Measurements from ENCODE around the gene PTGS1. TPM values are rescaled to one million over a fixed set of nuclear protein-coding genes. Genes with fewer than 3 reads are reported as not detected.

PTGS1 gene
- polyA plus RNA-seq, 1 of the 3 experiments (the other 2 are of a cell fraction): 5.4 TPM

DNA sequence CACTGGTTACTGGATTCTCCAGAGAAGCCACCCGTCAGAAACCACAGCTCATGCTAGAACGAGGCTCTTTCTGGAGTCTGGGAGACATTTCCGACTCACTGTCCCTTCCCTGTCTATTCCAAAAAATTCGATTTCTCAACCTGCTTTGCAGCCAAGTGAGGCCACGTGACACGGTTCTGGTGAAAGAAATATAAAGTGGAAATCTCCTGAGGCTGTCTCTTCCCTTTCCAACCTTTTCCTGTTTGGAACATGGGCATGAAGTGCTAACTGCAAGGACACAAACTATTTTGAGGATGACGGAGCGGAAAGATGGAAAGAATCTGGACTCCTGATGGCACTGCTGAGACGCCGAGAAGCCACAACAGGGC lies 6.1 kb upstream of the PTGS1 start:
- no peak for DNase-seq
- TF ChIP-seq MEF2A (IDR thresholded peaks at IDR 0.05; ENCODE audit: borderline replicate concordance, low read depth) (no peak), FOXM1 (IDR thresholded peaks at IDR 0.05; ENCODE audit: low read depth) (no peak), RXRA (IDR thresholded peaks at IDR 0.05; ENCODE audit: borderline replicate concordance, low read depth) (no peak), ELF1 (IDR thresholded peaks at IDR 0.05) (no peak), TAF1 (IDR thresholded peaks at IDR 0.05; ENCODE audit: borderline replicate concordance, low read depth, low read length) (no peak), MXI1 (IDR thresholded peaks at IDR 0.05; ENCODE audit: low read depth, low read length) (no peak), POLR2AphosphoS5 (IDR thresholded peaks at IDR 0.05; ENCODE audit: low read depth, low read length) (no peak)
- TF ChIP-seq, protein P1, sequence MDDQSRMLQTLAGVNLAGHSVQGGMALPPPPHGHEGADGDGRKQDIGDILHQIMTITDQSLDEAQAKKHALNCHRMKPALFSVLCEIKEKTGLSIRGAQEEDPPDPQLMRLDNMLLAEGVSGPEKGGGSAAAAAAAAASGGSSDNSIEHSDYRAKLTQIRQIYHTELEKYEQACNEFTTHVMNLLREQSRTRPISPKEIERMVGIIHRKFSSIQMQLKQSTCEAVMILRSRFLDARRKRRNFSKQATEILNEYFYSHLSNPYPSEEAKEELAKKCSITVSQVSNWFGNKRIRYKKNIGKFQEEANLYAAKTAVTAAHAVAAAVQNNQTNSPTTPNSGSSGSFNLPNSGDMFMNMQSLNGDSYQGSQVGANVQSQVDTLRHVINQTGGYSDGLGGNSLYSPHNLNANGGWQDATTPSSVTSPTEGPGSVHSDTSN (IDR thresholded peaks at IDR 0.05): no peak
- TF ChIP-seq, protein P2, sequence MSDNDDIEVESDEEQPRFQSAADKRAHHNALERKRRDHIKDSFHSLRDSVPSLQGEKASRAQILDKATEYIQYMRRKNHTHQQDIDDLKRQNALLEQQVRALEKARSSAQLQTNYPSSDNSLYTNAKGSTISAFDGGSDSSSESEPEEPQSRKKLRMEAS (IDR thresholded peaks at IDR 0.05; ENCODE audit: low read depth): no peak
- Histone ChIP-seq H3K4me1 (ENCODE audit: control insufficient read depth in 1 of 2, insufficient read depth in 2 of 2, low read depth in 1 of 2, low read length in 1 of 2) (peaks cover 0 to 7% of the 10 kb centered on the region in 2 experiments; a peak in 1 of 4 replicates), H4K20me1 (ENCODE audit: insufficient read depth) (no peaks in the 10 kb centered on the region), H3K4me2 (no peak overlapping the region), H3K36me3 (replicated peaks in 1 of 2; ENCODE audit: control insufficient read depth in 1 of 2, insufficient read depth in 2 of 2, low read length in 1 of 2) (no peaks in the 10 kb centered on the region), H3K9me3 (no peaks in the 10 kb centered on the region), H3F3A (replicated peaks; ENCODE audit: insufficient read depth) (peaks cover 3% of the 10 kb centered on the region), H3K79me2 (ENCODE audit: insufficient read depth) (no peaks in the 10 kb centered on the region), H3K27me3 (ENCODE audit: insufficient read depth) (no peaks in the 10 kb centered on the region), H3K9me2 (no peaks in the 10 kb centered on the region), H3K27ac (ENCODE audit: low read depth in 2 of 2, low read length in 1 of 2) (no peak overlapping the region), H3K9ac (no peak overlapping the region), H2AFZ (ENCODE audit: low read depth) (no peak overlapping the region), H3K4me3 (ENCODE audit: low read depth in 2 of 2, low read length in 1 of 2) (no peak overlapping the region)
- ChIA-PET CTCF (interaction anchor here (0.7 to 2.7 kb wide), 5 partner anchors 8 to 242 kb away, joined by 3 to 12 read pairs (median 5); no protein-coding TSS in a partner anchor), POLR2A (no interaction called here)
- 86% methylated on average over 10 of the region's 10 CpGs for WGBS (ENCODE audit: low lambda C conversion rate)

DNA sequence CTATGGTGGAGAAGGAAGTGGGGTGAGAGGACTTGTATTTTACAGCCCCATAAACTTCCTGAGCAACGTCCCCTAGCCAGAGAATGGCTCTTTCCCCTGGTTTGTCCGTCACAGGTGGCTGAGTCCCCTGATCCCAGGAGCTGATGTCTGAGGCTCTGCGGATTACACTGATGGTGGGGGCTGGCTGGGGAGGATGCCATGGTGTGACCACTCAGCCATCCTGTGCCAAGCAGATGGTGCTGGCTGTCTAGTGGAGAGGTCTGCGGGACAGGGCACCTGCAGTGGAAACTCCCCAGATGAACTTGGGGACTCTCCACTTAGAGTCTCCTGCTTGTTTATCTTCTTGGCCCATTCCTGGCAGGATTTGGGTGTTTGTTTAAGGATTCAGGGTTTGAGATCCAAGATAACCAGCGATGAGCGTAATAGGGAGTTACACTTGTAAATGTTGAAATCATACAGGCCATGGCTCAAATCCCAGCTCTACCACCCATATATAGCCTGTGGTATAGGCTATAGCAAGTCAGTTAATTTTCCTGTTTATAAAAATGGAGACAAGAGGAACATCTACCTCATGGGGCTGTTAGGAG lies 4.7 kb upstream of the PTGS1 start:
- no peaks in the 10 kb centered on the region for H3K9me2 ChIP-seq
- CTCF ChIA-PET: interaction anchor here (0.7 to 2.7 kb wide), 4 partner anchors 10 to 244 kb away, joined by 4 to 12 read pairs (median 6); no protein-coding TSS in a partner anchor
- no peaks in the 10 kb centered on the region for H3K79me2 ChIP-seq (ENCODE audit: insufficient read depth)
- no peak overlapping the region for H3K27ac ChIP-seq (ENCODE audit: low read depth in 2 of 2, low read length in 1 of 2)
- H3K4me1 ChIP-seq (ENCODE audit: control insufficient read depth in 1 of 2, insufficient read depth in 2 of 2, low read depth in 1 of 2, low read length in 1 of 2): peaks cover 0 to 5% of the 10 kb centered on the region in 2 experiments; a peak in 1 of 4 replicates
- H3F3A ChIP-seq (replicated peaks; ENCODE audit: insufficient read depth): peaks cover 3% of the 10 kb centered on the region
- no peaks in the 10 kb centered on the region for H4K20me1 ChIP-seq (ENCODE audit: insufficient read depth)
- no peaks in the 10 kb centered on the region for H3K27me3 ChIP-seq (ENCODE audit: insufficient read depth)
- POLR2A ChIA-PET: no interaction called here
- no peak for TF ChIP-seq TEAD4 (IDR thresholded peaks at IDR 0.05; ENCODE audit: borderline replicate concordance, insufficient read depth)
- TF ChIP-seq RCOR1 (IDR thresholded peaks at IDR 0.05; ENCODE audit: low read length): no peak
- TF ChIP-seq, protein P3, sequence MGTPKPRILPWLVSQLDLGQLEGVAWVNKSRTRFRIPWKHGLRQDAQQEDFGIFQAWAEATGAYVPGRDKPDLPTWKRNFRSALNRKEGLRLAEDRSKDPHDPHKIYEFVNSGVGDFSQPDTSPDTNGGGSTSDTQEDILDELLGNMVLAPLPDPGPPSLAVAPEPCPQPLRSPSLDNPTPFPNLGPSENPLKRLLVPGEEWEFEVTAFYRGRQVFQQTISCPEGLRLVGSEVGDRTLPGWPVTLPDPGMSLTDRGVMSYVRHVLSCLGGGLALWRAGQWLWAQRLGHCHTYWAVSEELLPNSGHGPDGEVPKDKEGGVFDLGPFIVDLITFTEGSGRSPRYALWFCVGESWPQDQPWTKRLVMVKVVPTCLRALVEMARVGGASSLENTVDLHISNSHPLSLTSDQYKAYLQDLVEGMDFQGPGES (IDR thresholded peaks at IDR 0.05; ENCODE audit: low read depth, low read length): no peak
- no peak for TF ChIP-seq TCF12 (IDR thresholded peaks at IDR 0.05)
- TF ChIP-seq FOXM1 (IDR thresholded peaks at IDR 0.05; ENCODE audit: low read depth): no peak
- TF ChIP-seq RFX5 (IDR thresholded peaks at IDR 0.05; ENCODE audit: low read length): no peak
- TF ChIP-seq, protein P2 (IDR thresholded peaks at IDR 0.05; ENCODE audit: low read depth): no peak
- no peak for TF ChIP-seq NFIC (IDR thresholded peaks at IDR 0.05; ENCODE audit: borderline replicate concordance)
- TF ChIP-seq MXI1 (IDR thresholded peaks at IDR 0.05; ENCODE audit: low read depth, low read length): no peak
- no peak for TF ChIP-seq SIN3A (IDR thresholded peaks at IDR 0.05; ENCODE audit: borderline replicate concordance, low read depth, low read length)
- TF ChIP-seq, protein P1 (IDR thresholded peaks at IDR 0.05): no peak
- H3K9me3 ChIP-seq: no peaks in the 10 kb centered on the region
- no peaks in the 10 kb centered on the region for H3K36me3 ChIP-seq (replicated peaks in 1 of 2; ENCODE audit: control insufficient read depth in 1 of 2, insufficient read depth in 2 of 2, low read length in 1 of 2)
- no peak overlapping the region for H2AFZ ChIP-seq (ENCODE audit: low read depth)
- no peak for DNase-seq
- H3K4me2 ChIP-seq: no peak overlapping the region
- no peak overlapping the region for H3K4me3 ChIP-seq (ENCODE audit: low read depth in 2 of 2, low read length in 1 of 2)
- H3K9ac ChIP-seq: no peak overlapping the region
- WGBS (ENCODE audit: low lambda C conversion rate): 89% methylated on average over 5 of the region's 6 CpGs
